Natural killer cell treated with Interleukin-12 subunit alpha and Interleukin-12 subunit beta and Interleukin-15 and Interleukin-18, amount 100 ng/mL, for 72 hours (primary cell): Measurements from ENCODE around the gene TENM3. TPM values are rescaled to one million over a fixed set of nuclear protein-coding genes. Genes with fewer than 3 reads are reported as not detected.

Experiments used
- ATAC-seq, 2 donors: fragments of 150-1000 bp; cut with Tn5 transposase in 1 of 2; sonication (Bioruptor Pico), chemical (Tn5 transposase) in 1 of 2; 2 replicates each; pipeline ENCODE4 v1.10.0; 2021
- DNase-seq: peaks from one replicate; pipeline ENCODE4 v3.0.0; 2022; ENCODE audit warnings: low spot score
- H3K27ac Mint-ChIP-seq, 2 donors: 1 replicate in 1 of 2; 2 replicates in 1 of 2; pipeline ENCODE4 v1.8.0; 2022; ENCODE audit warnings: mixed read lengths in 2 of 2, mild to moderate bottlenecking in 1 of 2, moderate library complexity in 1 of 2
- H3K27me3 Mint-ChIP-seq, 2 donors: 1 replicate in 1 of 2; 2 replicates in 1 of 2; pipeline ENCODE4 v1.8.0; 2022; ENCODE audit warnings: mixed read lengths in 2 of 2
- H3K36me3 Mint-ChIP-seq: one replicate; pipeline ENCODE4 v1.8.0; 2022; ENCODE audit warnings: mixed read lengths
- H3K4me1 Mint-ChIP-seq, 2 donors: 1 replicate in 1 of 2; 2 replicates in 1 of 2; pipeline ENCODE4 v1.8.0; 2022; ENCODE audit warnings: low read depth in 2 of 2, mixed read lengths in 2 of 2, mild to moderate bottlenecking in 1 of 2
- H3K4me3 Mint-ChIP-seq: one replicate; pipeline ENCODE4 v1.8.0; 2022; ENCODE audit warnings: mixed read lengths
- H3K9me3 Mint-ChIP-seq: 2 replicates; pipeline ENCODE4 v1.8.0; 2022; ENCODE audit warnings: mixed read lengths
- total RNA-seq, 2 donors: library from RNA; stranded (reverse); gene quantifications; one replicate each; pipeline ENCODE4 v1.2.3, GENCODE V29; 2022

Gene TENM3
- total RNA-seq, 2 donors from 2014 or later: not detected

DNA sequence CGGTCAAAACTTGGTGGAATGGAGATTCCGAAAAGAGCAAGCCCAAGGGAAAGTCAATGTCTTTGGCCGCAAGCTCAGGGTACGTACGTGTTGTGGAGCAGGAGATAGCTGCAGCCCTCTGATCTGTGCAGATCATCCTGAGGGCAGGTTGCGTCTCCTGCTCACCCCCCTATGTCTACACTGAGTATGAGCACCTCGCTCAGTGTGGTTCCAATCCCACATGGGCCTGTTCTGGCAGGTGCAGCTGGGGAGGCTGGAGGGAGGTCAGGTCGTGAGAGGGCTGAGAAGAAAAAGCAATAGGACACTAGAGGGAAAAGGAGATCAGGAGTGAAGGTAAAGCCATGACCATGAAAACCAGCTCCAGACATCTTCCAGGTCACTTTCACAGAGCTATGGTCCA is 531.9 kb downstream of the TENM3 start:
- Mint-ChIP-seq H3K9me3 (no peaks in the 10 kb centered on the region), H3K36me3 (no peaks in the 10 kb centered on the region), H3K27me3 (no peaks in the 10 kb centered on the region), H3K4me3 (no peak overlapping the region), H3K4me1 (no peaks in the 10 kb centered on the region), H3K27ac (no peak overlapping the region)
- DNase-seq (no peak), ATAC-seq (peak in 1 of 2 donors; percentile 45)

DNA sequence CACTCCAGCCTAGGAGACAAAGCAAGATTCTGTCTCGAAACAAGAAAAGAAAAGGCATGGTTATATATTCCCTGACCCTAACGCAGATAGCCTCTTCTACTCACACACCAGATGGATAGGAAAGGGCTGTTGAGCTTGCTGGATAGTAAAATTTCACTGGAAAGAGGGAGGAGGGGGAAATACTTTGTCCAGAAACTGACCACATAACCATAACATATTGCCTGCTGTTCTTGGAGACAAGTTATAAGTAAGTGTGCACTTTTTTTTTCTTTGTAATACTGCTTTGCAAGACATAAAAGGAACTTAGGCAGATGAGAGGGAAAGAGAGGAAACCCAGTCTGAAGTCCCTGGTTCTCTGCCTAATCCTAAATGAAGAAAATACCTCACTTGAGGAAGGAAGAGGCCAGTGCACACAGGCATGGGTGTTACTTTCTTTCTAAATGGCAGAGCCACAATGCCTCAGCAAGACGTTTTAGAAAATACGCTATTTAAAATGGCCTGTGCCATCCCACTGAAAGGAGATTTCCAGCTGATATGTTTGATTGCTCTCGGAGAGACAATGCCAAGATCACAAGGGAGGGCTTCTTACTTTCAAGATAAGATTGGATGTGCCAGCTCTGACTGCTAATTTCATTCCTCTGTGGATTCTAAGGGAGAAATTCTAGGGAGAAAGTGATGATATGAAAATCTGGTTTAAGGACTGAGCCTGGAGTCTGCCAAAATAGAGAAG is 533.3 kb downstream of the TENM3 start:
- Mint-ChIP-seq H3K27me3 (no peaks in the 10 kb centered on the region), H3K27ac (no peak overlapping the region), H3K36me3 (no peaks in the 10 kb centered on the region), H3K9me3 (no peaks in the 10 kb centered on the region), H3K4me3 (no peak overlapping the region), H3K4me1 (no peaks in the 10 kb centered on the region)
- DNase-seq (no peak), ATAC-seq (no peak)

DNA sequence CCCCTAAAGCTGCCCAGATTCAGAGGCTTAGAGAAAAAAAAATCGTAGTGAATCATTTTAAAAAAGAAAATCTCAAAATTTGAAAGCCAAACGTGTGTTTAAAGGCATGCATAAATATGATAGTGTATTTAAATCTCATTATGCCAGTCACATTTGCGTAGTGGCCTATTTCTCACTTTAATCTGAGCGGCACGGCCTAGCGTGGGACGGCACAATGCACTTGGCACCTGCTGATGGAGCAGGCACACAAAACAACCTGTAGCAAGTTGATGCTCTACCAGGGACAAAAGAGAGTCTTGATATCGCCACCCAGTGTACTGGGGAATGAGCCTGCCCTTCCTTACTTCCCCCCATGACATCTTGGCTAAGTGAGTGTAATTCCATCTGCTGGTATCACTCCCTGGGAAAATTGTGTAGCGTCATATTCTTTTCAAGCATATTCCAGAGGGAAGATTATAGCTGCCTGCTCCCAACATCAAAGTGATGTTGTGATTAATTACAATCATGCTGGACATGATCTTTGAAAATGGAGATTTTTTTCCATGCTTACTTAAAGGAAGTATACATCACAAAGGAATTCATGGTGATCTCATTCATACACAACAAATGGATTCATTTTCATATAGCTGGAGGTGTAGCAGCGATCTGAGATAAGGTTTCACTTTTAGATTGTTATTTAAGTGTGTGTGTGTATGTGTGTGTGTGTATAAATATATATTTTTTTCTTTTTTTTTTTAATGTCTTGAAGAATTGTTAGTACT is 535.2 kb downstream of the TENM3 start:
- Mint-ChIP-seq H3K4me3 (no peak overlapping the region), H3K27ac (no peak overlapping the region), H3K27me3 (no peaks in the 10 kb centered on the region), H3K4me1 (no peaks in the 10 kb centered on the region), H3K9me3 (no peaks in the 10 kb centered on the region), H3K36me3 (no peaks in the 10 kb centered on the region)
- DNase-seq: no peak
- ATAC-seq: no peak

DNA sequence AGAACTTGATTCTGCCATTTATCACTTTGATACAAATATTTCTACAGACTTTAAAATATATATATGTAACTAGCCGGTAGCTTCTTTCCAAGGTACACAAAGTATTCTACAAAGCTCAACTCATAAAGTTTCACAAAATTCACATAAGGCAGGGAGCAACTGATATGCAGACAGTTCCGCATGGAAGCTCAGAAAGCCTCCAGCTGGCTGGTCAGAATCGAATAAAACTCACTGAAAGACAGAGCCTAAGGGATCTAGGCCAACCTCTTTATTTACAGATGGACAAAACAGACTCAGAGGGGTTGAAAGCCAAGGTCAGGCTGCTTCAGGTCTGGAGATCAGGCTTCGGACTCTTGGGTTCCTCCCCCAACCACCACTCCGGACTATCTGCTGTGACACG is 543.8 kb downstream of the TENM3 start:
- Mint-ChIP-seq H3K36me3 (no peaks in the 10 kb centered on the region), H3K27ac (no peak overlapping the region), H3K27me3 (peaks cover 8 to 18% of the 10 kb centered on the region in 2 donors), H3K4me1 (no peaks in the 10 kb centered on the region), H3K9me3 (no peaks in the 10 kb centered on the region), H3K4me3 (no peak overlapping the region)
- no peak for DNase-seq
- ATAC-seq: no peak

DNA sequence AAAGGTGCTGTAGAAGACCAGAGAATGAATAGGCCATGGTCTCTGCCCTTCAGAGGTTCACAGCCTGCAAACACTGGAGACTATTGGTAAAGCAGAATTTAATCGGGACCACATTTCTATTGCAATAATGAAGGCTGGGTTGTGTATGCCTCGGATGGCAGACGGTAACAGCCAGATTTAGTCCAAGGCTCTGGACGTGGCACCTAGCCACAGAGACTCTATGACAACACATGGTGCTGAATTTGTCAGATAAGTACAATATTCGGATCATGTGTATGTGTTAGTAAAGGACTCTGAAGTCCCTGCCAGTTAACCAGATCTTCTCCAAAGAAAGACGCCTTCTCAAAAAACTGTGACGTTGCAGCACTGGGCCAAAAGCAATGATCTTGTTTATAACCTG is 545.0 kb downstream of the TENM3 start:
- no peak overlapping the region for H3K4me3 Mint-ChIP-seq
- no peak overlapping the region for H3K27ac Mint-ChIP-seq
- H3K4me1 Mint-ChIP-seq: no peaks in the 10 kb centered on the region
- peaks cover 10 to 18% of the 10 kb centered on the region in 2 donors for H3K27me3 Mint-ChIP-seq
- DNase-seq: no peak
- H3K36me3 Mint-ChIP-seq: no peaks in the 10 kb centered on the region
- H3K9me3 Mint-ChIP-seq: no peaks in the 10 kb centered on the region
- no peak for ATAC-seq

DNA sequence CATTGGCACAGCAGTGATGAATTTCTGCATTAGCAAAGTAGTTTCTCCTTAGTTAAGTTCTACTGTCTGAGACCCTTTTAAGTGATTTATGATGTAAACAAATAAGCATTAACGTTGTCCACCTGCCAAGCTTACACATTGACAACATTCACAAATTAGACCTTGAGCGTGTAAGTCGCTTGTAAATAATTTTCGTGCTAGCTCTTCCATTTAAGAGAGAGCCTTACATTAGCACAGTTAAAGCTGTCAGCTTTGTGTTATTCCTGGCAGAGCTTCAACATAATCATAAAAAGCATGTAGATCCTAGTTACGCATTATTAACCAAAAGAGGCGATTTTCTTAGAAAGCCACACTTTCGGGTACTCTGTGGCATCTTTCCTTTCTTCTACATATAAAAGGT is 546.3 kb downstream of the TENM3 start:
- Mint-ChIP-seq H3K4me1 (no peaks in the 10 kb centered on the region), H3K4me3 (no peak overlapping the region), H3K36me3 (no peaks in the 10 kb centered on the region), H3K9me3 (no peaks in the 10 kb centered on the region), H3K27me3 (peaks cover 10 to 21% of the 10 kb centered on the region in 2 donors), H3K27ac (no peak overlapping the region)
- no peak for ATAC-seq
- no peak for DNase-seq

DNA sequence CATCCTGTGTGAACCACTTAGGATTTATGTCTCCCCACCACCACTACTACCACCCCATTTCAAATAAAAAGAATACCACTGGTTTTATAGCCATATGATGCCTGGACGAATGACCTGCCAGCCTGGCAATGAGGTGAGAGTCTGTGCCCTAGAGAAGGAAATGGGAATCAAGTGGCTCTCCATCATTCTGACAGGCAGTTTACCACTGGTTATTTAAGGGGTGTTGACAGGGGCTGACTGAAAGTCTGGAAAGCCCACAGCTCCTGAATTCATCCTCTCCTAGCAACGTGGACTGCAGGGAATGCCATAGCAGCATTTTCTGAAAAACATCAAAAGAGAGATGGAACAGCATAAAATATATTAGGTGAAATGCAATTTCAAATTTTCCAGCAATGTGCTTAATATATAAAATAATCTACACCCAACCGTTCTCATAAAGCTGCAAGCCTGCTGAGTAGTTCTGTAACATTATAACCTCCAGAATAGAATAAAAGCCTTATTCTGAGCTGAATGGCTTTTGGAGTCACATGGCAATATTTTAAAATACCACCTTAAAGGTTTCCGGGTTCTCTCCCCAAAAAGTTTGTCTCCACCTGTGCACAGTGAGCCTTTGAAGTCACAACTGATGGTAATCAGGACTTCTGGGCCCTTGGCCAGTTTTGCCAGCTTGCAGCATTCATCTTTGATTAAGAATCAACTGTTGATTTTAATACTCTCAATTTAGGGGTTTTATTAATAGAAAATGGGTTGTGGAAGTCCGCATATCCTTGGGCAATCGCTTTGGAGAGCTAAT is 552.4 kb downstream of the TENM3 start:
- Mint-ChIP-seq H3K9me3 (no peaks in the 10 kb centered on the region), H3K27ac (no peak overlapping the region), H3K4me3 (no peak overlapping the region), H3K4me1 (no peaks in the 10 kb centered on the region), H3K36me3 (no peaks in the 10 kb centered on the region), H3K27me3 (peaks cover 9 to 18% of the 10 kb centered on the region in 2 donors)
- no peak for DNase-seq
- ATAC-seq: no peak

DNA sequence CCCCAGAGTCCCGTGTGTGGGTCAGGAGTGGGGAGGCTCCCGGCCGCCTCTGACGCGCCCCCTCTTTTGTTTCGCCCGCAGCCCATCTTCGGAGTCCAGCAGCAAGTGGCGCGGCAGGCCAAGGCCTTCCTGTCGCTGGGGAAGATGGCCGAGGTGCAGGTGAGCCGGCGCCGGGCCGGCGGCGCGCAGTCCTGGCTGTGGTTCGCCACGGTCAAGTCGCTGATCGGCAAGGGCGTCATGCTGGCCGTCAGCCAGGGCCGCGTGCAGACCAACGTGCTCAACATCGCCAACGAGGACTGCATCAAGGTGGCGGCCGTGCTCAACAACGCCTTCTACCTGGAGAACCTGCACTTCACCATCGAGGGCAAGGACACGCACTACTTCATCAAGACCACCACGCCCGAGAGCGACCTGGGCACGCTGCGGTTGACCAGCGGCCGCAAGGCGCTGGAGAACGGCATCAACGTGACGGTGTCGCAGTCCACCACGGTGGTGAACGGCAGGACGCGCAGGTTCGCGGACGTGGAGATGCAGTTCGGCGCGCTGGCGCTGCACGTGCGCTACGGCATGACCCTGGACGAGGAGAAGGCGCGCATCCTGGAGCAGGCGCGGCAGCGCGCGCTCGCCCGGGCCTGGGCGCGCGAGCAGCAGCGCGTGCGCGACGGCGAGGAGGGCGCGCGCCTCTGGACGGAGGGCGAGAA is 556.5 kb downstream of the TENM3 start:
- ATAC-seq: no peak
- no peak overlapping the region for H3K27ac Mint-ChIP-seq
- DNase-seq: no peak
- H3K9me3 Mint-ChIP-seq: no peaks in the 10 kb centered on the region
- no peaks in the 10 kb centered on the region for H3K4me1 Mint-ChIP-seq
- H3K36me3 Mint-ChIP-seq: no peaks in the 10 kb centered on the region
- no peak overlapping the region for H3K4me3 Mint-ChIP-seq
- peaks cover 9 to 10% of the 10 kb centered on the region in 2 donors for H3K27me3 Mint-ChIP-seq

DNA sequence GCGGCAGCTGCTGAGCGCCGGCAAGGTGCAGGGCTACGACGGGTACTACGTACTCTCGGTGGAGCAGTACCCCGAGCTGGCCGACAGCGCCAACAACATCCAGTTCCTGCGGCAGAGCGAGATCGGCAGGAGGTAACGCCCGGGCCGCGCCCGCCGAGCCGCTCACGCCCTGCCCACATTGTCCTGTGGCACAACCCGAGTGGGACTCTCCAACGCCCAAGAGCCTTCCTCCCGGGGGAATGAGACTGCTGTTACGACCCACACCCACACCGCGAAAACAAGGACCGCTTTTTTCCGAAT is 557.0 kb downstream of the TENM3 start:
- Mint-ChIP-seq H3K27me3 (peaks cover 5 to 7% of the 10 kb centered on the region in 2 donors), H3K9me3 (no peaks in the 10 kb centered on the region), H3K4me3 (no peak overlapping the region), H3K27ac (no peak overlapping the region), H3K4me1 (no peaks in the 10 kb centered on the region), H3K36me3 (no peaks in the 10 kb centered on the region)
- DNase-seq (no peak), ATAC-seq (no peak)

DNA sequence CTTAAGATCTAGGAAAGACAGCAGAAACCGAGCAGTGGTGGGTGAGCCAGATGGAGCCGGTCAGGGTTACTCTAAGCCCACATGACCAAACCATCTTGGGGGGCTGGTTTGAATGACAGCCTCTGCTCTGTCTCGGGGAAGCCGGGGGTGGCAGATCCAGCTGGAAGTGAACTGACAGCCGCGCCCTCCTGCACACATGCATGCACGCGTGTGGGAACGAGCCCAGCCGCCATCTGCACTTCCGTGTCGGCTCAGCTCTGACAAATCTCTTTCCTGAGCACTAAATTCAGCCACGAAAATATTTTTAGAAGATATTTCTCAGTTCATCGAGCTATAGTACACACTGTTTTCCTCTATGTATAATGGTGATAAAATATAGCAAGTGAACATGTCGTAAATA is 558.4 kb downstream of the TENM3 start:
- peaks cover 3 to 5% of the 10 kb centered on the region in 2 donors for H3K4me1 Mint-ChIP-seq
- H3K27ac Mint-ChIP-seq: no peak overlapping the region
- H3K9me3 Mint-ChIP-seq: no peaks in the 10 kb centered on the region
- H3K4me3 Mint-ChIP-seq: no peak overlapping the region
- DNase-seq: no peak
- peaks cover 0 to 5% of the 10 kb centered on the region in 2 donors for H3K27me3 Mint-ChIP-seq
- H3K36me3 Mint-ChIP-seq: no peaks in the 10 kb centered on the region
- no peak for ATAC-seq

DNA sequence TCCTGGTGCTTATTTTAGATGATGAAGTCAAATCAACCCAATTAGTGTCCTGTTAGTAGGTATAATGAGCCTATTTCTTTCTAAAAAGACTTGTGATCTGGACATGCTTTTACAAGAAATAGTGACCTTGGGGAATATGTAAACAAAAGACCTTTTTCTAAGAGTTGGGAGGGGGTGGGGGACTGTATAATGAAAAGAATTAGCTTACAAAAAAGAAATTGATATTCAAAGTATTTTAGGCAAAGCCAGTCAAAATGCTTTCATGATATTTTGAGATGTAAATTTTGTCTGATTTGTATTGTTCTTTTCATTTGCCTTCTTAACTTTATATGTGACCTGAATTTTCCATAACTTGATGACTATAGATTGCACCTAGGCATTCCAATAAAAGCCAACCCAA is 559.4 kb downstream of the TENM3 start:
- no peak overlapping the region for H3K27ac Mint-ChIP-seq
- no peaks in the 10 kb centered on the region for H3K36me3 Mint-ChIP-seq
- DNase-seq (no peak), ATAC-seq (no peak)
- H3K4me1 Mint-ChIP-seq: peaks cover 6 to 8% of the 10 kb centered on the region in 2 donors
- H3K4me3 Mint-ChIP-seq: no peak overlapping the region
- H3K9me3 Mint-ChIP-seq: no peaks in the 10 kb centered on the region
- H3K27me3 Mint-ChIP-seq: peaks cover 0 to 5% of the 10 kb centered on the region in 2 donors

DNA sequence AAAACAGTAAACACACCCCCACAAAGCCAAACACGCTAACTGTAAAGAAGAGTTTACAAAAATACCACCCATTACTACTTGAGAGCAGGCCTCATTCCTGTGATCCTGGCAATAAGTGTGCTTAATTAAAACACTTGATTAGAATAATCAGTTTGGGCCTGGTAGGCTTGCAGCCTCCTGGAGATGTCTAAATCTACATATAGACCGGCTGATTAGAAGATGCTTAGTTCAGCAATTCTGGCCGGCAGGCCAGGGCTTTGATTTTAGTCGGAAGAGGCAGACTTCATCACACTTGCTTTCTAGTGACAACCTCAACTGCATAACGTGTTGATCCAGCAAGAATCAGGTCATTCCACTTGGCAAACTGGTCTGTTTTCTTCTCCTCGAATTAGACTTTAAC is 560.0 kb downstream of the TENM3 start:
- Mint-ChIP-seq H3K36me3 (no peaks in the 10 kb centered on the region), H3K9me3 (no peaks in the 10 kb centered on the region), H3K27me3 (peaks cover 0 to 5% of the 10 kb centered on the region in 2 donors), H3K4me1 (peaks cover 6 to 8% of the 10 kb centered on the region in 2 donors), H3K27ac (no peak overlapping the region), H3K4me3 (no peak overlapping the region)
- ATAC-seq (no peak), DNase-seq (no peak)

DNA sequence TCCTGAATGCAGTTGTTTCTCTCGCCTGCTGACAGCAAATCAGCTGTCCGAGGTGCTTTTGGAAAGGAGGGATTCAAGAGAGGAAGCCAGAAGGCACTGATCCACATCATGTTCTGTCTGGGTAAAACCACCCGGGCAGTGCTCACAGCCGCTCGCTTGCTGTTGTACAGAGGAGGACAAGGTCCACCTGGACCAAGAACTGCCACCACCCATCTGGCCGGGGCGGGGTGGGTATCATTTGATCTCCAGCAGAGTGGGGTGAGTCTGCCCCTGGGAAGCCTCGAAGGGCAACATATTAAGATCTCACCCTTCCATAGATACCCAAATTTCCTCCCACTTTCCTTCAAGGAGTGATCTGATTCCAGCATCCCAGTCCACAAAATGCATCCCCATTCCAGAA is 560.9 kb downstream of the TENM3 start:
- H3K4me3 Mint-ChIP-seq: no peak overlapping the region
- ATAC-seq (no peak), DNase-seq (no peak)
- H3K36me3 Mint-ChIP-seq: no peaks in the 10 kb centered on the region
- H3K27ac Mint-ChIP-seq: no peak overlapping the region
- peaks cover 4% of the 10 kb centered on the region for H3K9me3 Mint-ChIP-seq
- peaks cover 0 to 5% of the 10 kb centered on the region in 2 donors for H3K27me3 Mint-ChIP-seq
- H3K4me1 Mint-ChIP-seq: peaks cover 6 to 16% of the 10 kb centered on the region in 2 donors
